Measurements from ENCODE around the gene CMKLR1.

The CMKLR1 gene

GRCh38 chr12:108266131-108266530 lies 73.0 kb downstream of the CMKLR1 start:
- no peak for DNase-seq (ENCODE audit: low spot score)

GRCh38 chr12:108265505-108265904 lies 73.6 kb downstream of the CMKLR1 start:
- no peak for DNase-seq (ENCODE audit: low spot score)

GRCh38 chr12:108260969-108261368 lies 78.1 kb downstream of the CMKLR1 start:
- DNase-seq (ENCODE audit: low spot score): no peak

- DNase-seq (ENCODE audit: low spot score): no peak
Observed at GRCh38 chr12:108260039-108260438, 79.1 kb downstream of the CMKLR1 start.

DNA sequence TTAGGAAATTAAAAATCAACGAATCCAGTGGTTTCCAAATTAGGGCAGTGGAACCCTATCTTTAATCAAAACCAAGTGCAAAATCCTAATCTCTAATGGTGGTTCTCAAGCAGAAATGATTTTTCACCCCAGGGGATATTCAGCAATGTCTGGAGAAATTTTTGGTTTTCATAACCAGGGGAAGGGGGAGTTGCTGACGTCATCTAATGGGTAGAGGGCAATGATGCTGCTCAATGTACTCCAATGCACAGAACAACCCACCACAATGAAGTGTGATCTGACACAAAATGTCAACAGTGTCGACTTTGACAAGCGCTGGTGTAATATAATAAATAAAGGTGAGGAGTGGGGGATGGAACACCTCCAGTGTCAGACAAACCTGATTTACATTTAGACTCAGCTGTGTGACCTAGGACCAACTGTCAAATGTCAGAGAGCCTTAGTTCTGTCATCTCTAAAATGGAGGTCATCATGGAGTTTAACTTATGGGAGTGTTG lies 81.5 kb downstream of the CMKLR1 start:
- DNase-seq (ENCODE audit: low spot score): no peak

GRCh38 chr12:108257004-108257403 lies 82.1 kb downstream of the CMKLR1 start:
- no peak for DNase-seq (ENCODE audit: low spot score)

- DNase-seq (ENCODE audit: low spot score): no peak
Observed at GRCh38 chr12:108255252-108255602, 83.9 kb downstream of the CMKLR1 start.

GRCh38 chr12:108254517-108255251 lies 84.4 kb downstream of the CMKLR1 start:
- DNase-seq (ENCODE audit: low spot score): no peak

DNA sequence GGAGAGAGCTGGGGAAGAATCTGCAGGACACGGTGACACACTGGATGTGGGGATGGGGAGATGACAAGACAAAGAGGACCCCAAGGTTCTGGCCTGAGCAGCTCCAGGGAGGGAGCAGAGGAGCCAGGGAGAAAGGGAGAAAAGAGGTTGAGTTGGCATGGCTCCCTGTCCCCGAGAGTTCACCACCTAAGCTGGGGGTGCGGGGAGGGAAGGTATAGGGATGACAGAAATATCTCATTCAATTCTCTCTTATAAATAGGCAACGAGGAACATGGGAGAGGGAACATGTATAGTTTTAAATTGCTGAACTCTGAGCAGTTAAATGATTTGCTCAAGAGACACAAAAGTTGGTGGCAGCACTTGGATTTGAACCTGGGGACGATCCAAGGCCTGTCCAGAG lies 85.1 kb downstream of the CMKLR1 start:
- DNase-seq (ENCODE audit: low spot score): no peak

GRCh38 chr12:108253540-108253939 lies 85.6 kb downstream of the CMKLR1 start:
- DNase-seq (ENCODE audit: low spot score): no peak

DNA sequence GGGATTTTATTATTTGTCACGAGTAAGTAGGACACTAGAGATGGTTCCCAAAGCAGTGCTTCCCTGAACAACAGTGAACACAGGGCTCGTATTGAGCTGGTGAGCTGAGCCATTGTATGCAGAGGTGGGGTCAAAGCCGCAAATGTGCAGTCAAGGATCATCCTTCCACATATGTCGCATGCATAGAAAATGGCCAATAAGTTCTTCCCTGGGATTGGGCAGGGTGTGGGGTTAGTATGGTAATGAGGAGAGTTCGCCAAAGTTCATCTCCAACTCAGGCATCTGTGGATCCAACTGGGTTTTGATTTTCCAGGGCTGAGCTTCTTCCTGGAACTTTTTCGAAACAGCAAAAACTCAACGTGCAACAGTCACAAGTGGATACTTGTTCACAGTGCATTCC lies 86.6 kb downstream of the CMKLR1 start:
- no peak for DNase-seq (ENCODE audit: low spot score)

- DNase-seq (ENCODE audit: low spot score): no peak
Observed at GRCh38 chr12:108248011-108248410, 91.1 kb downstream of the CMKLR1 start.

GRCh38 chr12:108247130-108247529 lies 92.0 kb downstream of the CMKLR1 start:
- DNase-seq (ENCODE audit: low spot score): no peak

DNA sequence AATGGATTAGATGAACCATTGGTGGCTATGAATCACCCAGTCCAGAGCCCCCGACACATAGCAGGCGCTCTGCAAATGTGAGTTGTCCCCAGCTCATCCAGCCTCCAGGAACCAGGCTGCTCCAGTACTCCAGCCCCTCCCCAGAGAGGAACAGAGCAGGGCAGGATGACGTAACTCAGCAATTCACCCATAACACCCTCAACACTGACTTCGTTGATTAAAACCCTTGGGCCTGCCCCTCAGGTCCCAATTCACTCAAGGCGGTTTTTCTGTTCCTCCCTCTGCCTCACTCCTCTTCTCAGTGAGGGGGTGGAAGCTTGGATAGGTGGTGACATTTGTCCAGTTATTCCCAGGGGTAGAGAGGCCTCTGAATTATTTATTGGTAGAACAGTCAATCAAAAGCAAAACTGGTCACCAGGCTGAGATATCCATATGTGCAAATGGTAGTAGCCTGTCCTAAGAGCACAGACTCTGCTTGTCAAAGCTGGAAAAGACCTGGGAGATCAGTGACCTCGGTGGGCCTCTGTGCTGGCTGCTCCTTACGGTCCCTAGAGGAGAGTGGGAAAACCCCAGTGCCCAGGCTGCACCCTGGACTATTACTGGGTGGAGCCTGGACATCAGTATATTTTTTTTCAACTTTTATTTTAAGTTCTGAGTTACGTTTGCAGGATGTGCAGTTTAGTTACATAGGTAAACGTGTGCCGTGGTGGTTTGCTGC lies 97.0 kb downstream of the CMKLR1 start:
- DNase-seq (ENCODE audit: low spot score): no peak

- no peak for DNase-seq (ENCODE audit: low spot score)
Observed at GRCh38 chr12:108240928-108241327, 98.2 kb downstream of the CMKLR1 start.

DNA sequence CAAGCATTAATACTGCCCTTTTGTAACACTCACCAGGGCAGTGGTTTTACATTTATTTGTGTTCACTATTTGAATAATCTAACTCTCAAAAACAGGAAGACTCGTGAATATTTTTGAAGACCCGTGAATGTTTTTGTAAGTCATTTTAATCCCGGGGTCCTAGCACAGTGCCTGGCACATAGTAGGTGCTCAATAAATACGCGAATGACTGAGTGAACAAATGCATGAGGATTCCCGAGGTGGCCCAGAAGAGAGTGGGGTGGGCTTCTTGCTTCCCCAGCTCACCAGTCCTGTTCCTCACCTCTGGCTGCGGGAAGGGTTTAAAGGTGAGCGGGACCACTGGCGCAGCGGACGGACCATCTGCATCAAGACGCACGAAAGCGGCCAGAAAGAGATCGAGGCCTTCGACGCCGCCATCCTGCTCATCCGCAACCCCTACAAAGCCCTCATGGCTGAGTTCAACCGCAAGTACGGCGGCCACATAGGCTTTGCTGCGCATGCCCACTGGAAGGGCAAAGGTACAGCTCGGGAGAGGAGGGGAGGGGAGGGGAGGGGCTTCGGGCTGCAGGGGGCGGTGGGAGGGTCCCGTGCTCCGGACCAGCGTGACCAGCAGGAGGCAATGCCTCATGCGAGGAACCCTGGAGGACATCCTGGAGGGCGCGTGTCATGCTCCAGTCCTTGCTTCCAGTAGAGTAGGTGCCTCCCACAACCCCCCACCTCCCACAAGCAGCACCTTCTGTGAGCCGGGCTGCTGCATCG lies 98.9 kb downstream of the CMKLR1 start:
- DNase-seq (ENCODE audit: low spot score): no peak

DNA sequence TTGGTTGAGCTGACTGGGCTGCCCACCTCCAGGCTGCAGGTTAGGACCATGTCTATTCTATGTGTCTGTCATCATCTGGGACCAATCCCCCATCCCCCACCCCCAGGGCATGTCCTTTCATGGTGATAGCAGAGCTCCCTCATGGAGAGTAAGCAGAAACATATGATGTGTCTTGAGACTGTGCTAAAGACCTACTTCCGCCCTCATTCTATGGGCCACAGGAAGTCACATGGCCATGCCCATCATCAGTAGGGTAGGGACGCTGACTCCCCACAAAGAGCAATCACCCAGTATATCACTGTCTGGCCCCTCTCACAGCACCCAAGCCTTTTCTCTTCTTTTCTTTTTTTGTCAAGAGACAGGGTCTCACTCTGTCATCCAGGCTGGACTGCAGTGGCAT lies 99.7 kb downstream of the CMKLR1 start:
- no peak for DNase-seq (ENCODE audit: low spot score)

- no peak for DNase-seq (ENCODE audit: low spot score)
Observed at GRCh38 chr12:108238474-108238873, 100.6 kb downstream of the CMKLR1 start.
